GM10847 (cell line): ENCODE results near the gene NOA1.

Experiments
- POLR2A ChIP-seq: IDR thresholded peaks from 2 replicates; pipeline ENCODE4 v1.6.1; 2011; ENCODE audit not compliant: insufficient read length; ENCODE audit errors: extremely low read depth

NOA1 gene

GRCh38 chr4:56977321-56978012 is at the start of gene NOA1:
TSS of gene NOA1 (minus strand) at chr4:56977606. CDS start at chr4:56977585, 21 bp downstream.
- peak; percentile 88 for TF ChIP-seq POLR2A

GRCh38 chr4:57023104-57023503 is 45.7 kb upstream of the NOA1 start:
- TF ChIP-seq POLR2A, result no peak

- no peak for TF ChIP-seq POLR2A
These were observed 43.2 kb upstream of the NOA1 start for GRCh38 chr4:57020467-57021101.

- no peak for TF ChIP-seq POLR2A
These were observed 41.6 kb upstream of the NOA1 start for GRCh38 chr4:57018980-57019379.

GRCh38 chr4:57013543-57014120 is 36.2 kb upstream of the NOA1 start:
- TF ChIP-seq POLR2A, result no peak

GRCh38 chr4:56999751-57000150 is 22.3 kb upstream of the NOA1 start:
- no peak for TF ChIP-seq POLR2A

- TF ChIP-seq POLR2A, result no peak
These were observed 18.1 kb upstream of the NOA1 start for GRCh38 chr4:56995525-56995924.

- TF ChIP-seq POLR2A, result no peak
These were observed 12.9 kb upstream of the NOA1 start for GRCh38 chr4:56990109-56990905.

GRCh38 chr4:56986952-56987351 is 9.5 kb upstream of the NOA1 start:
- TF ChIP-seq POLR2A, result no peak

GRCh38 chr4:56986192-56986591 is 8.8 kb upstream of the NOA1 start:
- no peak for TF ChIP-seq POLR2A

- TF ChIP-seq POLR2A, result no peak
These were observed 4.4 kb upstream of the NOA1 start for GRCh38 chr4:56981795-56982201.

- no peak for TF ChIP-seq POLR2A
These were observed 2.1 kb upstream of the NOA1 start for GRCh38 chr4:56979421-56980072.

- peak; percentile 72 for TF ChIP-seq POLR2A
These were observed 1.4 kb upstream of the NOA1 start, which contains the start of gene POLR2B for GRCh38 chr4:56978750-56979303. TSS of gene POLR2B (plus strand) at chr4:56978896. CDS start at chr4:56978986, 90 bp downstream.

- TF ChIP-seq POLR2A, result no peak
These were observed 527 bp downstream of the NOA1 start for GRCh38 chr4:56976837-56977320.
